CD4-positive, alpha-beta memory T cell (primary cell): Measurements from ENCODE around the gene SUPT6H. TPM values are rescaled to one million over a fixed set of nuclear protein-coding genes. Genes with fewer than 3 reads are reported as not detected.

ENCODE experiments used
- CTCF ChIA-PET: fragments of 350-600 bp; sonication (Branson Sonifier 250); formaldehyde crosslinking; loops from one replicate; lab custom pipeline; 2021; ENCODE audit warnings: inconsistent platforms; ENCODE audit not compliant: partially characterized antibody; lab: Charles Lee
- POLR2A ChIA-PET: fragments of 350-600 bp; sonication (Branson Sonifier 250); formaldehyde crosslinking; loops from one replicate; lab custom pipeline; 2021; ENCODE audit not compliant: partially characterized antibody; lab: Charles Lee
- DNase-seq, 5 donors: peaks; one replicate each; pipeline versions ENCODE4 v3.0.0 to v3.0.0-alpha.2; 2020 to 2022; ENCODE audit warnings: mixed read lengths in 1 of 5
- H3K27ac ChIP-seq: one replicate; pipeline ENCODE4 v1.7.0; 2013; ENCODE audit warnings: low read depth, low read length
- H3K27me3 ChIP-seq: 2 replicates; pipeline ENCODE4 v1.7.0; 2013; ENCODE audit warnings: mild to moderate bottlenecking, low read length, moderate library complexity; ENCODE audit not compliant: insufficient read depth
- H3K36me3 ChIP-seq: 2 replicates; pipeline ENCODE4 v1.7.0; 2013; ENCODE audit warnings: mild to moderate bottlenecking, low read length, moderate library complexity; ENCODE audit not compliant: insufficient read depth
- H3K4me1 ChIP-seq: 2 replicates; pipeline ENCODE4 v1.7.0; 2013; ENCODE audit warnings: mild to moderate bottlenecking, low read length, moderate library complexity; ENCODE audit not compliant: insufficient read depth
- H3K4me3 ChIP-seq, 2 donors: one replicate each; pipeline ENCODE4 v1.7.0; 2013; ENCODE audit warnings: low read length in 2 of 2, mild to moderate bottlenecking in 1 of 2
- H3K9me3 ChIP-seq, 2 donors: one replicate each; pipeline ENCODE4 v1.7.0; 2013; ENCODE audit warnings: low read length in 2 of 2, control low read depth in 1 of 2; ENCODE audit not compliant: control insufficient read depth in 1 of 2
- H3K27ac Mint-ChIP-seq, 7 donors: one replicate each; pipeline ENCODE4 v1.8.0; 2020 to 2021; ENCODE audit warnings: mixed read lengths in 7 of 7, mild to moderate bottlenecking in 6 of 7, inconsistent platforms in 3 of 7, moderate library complexity in 3 of 7
- H3K27me3 Mint-ChIP-seq, 2 donors: one replicate each; pipeline ENCODE4 v1.8.0; 2020 to 2021; ENCODE audit warnings: mixed read lengths in 2 of 2
- H3K36me3 Mint-ChIP-seq, 2 donors: one replicate each; pipeline ENCODE4 v1.8.0; 2020 to 2021; ENCODE audit warnings: mixed read lengths in 2 of 2, inconsistent platforms in 1 of 2, mild to moderate bottlenecking in 1 of 2
- H3K4me1 Mint-ChIP-seq, 4 donors: one replicate each; pipeline ENCODE4 v1.8.0; 2020 to 2021; ENCODE audit warnings: mixed read lengths in 4 of 4, mild to moderate bottlenecking in 1 of 4
- H3K4me3 Mint-ChIP-seq, 8 donors: one replicate each; pipeline ENCODE4 v1.8.0; 2020 to 2021; ENCODE audit warnings: mixed read lengths in 8 of 8, mild to moderate bottlenecking in 7 of 8, moderate library complexity in 6 of 8, inconsistent platforms in 3 of 8
- H3K9me3 Mint-ChIP-seq, 8 donors: one replicate each; pipeline ENCODE4 v1.8.0; 2020 to 2021; ENCODE audit warnings: mixed read lengths in 8 of 8, mild to moderate bottlenecking in 5 of 8, inconsistent platforms in 3 of 8, moderate library complexity in 1 of 8
- intact Hi-C: fragments of 100-400 bp; cut with micrococcal nuclease; formaldehyde crosslinking; loops from one replicate; pipeline ENCODE4 v1.15.1; 2023
- polyA plus RNA-seq, 2 donors: library from polyadenylated mRNA; unstranded; fragments of 300-500 nt; fragmentation: Illumina TruSeq; gene quantifications; one replicate each; pipeline ENCODE4 v1.2.3, GENCODE V29; 2021
- total RNA-seq, 2 experiments: library from RNA; stranded (reverse); gene quantifications; one replicate each; pipeline ENCODE4 v1.2.3, GENCODE V29; 2021

The SUPT6H gene
- total and polyA plus RNA-seq, 4 experiments from 2014 or later = 0.81 to 102 (median 60.2) TPM

GRCh38 chr17:28747801-28748750 lies 86.1 kb downstream of the SUPT6H start:
- intact Hi-C loops = no loop called here
- peak overlapping the region in 2 of 8 donors; percentile 25 to 57 for H3K4me3 Mint-ChIP-seq
- H3K36me3 ChIP-seq = peaks cover 23% of the 10 kb centered on the region

GRCh38 chr17:28748852-28749515 lies 87.0 kb downstream of the SUPT6H start:
- peaks cover 21% of the 10 kb centered on the region for H3K4me1 ChIP-seq
- Mint-ChIP-seq H3K4me1 (peaks cover 10 to 29% (median 17%) of the 10 kb centered on the region in 4 donors), H3K9me3 (no peaks in the 10 kb centered on the region), H3K27ac (peak overlapping the region in 5 of 7 donors; percentile 50 to 92 (median 62)), H3K27me3 (no peaks in the 10 kb centered on the region), H3K36me3 (peaks cover 0 to 22% of the 10 kb centered on the region in 2 donors), H3K4me3 (no peak overlapping the region)
- H3K36me3 ChIP-seq = peaks cover 23% of the 10 kb centered on the region
- H3K9me3 ChIP-seq = no peaks in the 10 kb centered on the region
- H3K27me3 ChIP-seq = no peaks in the 10 kb centered on the region
- POLR2A ChIA-PET = interaction anchor here (0.8 to 19.4 kb wide), 3 partner anchors 19 to 203 kb away, joined by 3 to 528 read pairs (median 4); partner anchors contain the start of genes NEK8, RPL23A and TLCD1
- intact Hi-C loops = no loop called here
- no peak for DNase-seq
- CTCF ChIA-PET = interaction anchor here (1.0 to 13.1 kb wide), 11 partner anchors 14 to 383 kb away, joined by 3 to 492 read pairs (median 4); partner anchors contain the start of genes BLTP2, NEK8, PHF12 and PROCA1
- H3K4me3 ChIP-seq = no peak overlapping the region
- H3K27ac ChIP-seq = no peak overlapping the region

More at GRCh38 chr17:28747801-28748750, 86.1 kb downstream of the SUPT6H start:
- Histone ChIP-seq H3K4me1 (peaks cover 26% of the 10 kb centered on the region), H3K27me3 (no peaks in the 10 kb centered on the region), H3K27ac (no peak overlapping the region), H3K9me3 (no peaks in the 10 kb centered on the region), H3K4me3 (no peak overlapping the region)
- DNase-seq = no peak
- ChIA-PET CTCF (interaction anchor here (0.9 to 13.1 kb wide), 5 partner anchors 15 to 154 kb away, joined by 3 to 492 read pairs (median 6); partner anchors contain the start of genes NEK8, RPL23A and TLCD1), POLR2A (interaction anchor here (19.4 kb wide), 1 partner anchor 24 kb away, joined by 528 read pairs; the partner anchor contains the start of genes NEK8, RPL23A and TLCD1)
- Mint-ChIP-seq H3K27ac (peak overlapping the region in 5 of 7 donors; percentile 57 to 92 (median 77)), H3K36me3 (peaks cover 0 to 22% of the 10 kb centered on the region in 2 donors), H3K27me3 (no peaks in the 10 kb centered on the region), H3K4me1 (peaks cover 10 to 29% (median 18%) of the 10 kb centered on the region in 4 donors), H3K9me3 (no peaks in the 10 kb centered on the region)

- intact Hi-C loops = loop anchor here (1.0 kb wide), 2 partner anchors 22 to 102 kb away; no protein-coding TSS in a partner anchor
- H3K36me3 ChIP-seq = peaks cover 23% of the 10 kb centered on the region
- no peak overlapping the region for H3K4me3 ChIP-seq
- POLR2A ChIA-PET = interaction anchor here (0.6 to 19.4 kb wide), 6 partner anchors 19 to 202 kb away, joined by 3 to 528 read pairs (median 3); partner anchors contain the start of genes NEK8, PROCA1, RPL23A and TLCD1
- H3K27ac ChIP-seq = peak overlapping the region; percentile 10
- H3K9me3 ChIP-seq = no peaks in the 10 kb centered on the region
- peaks cover 21% of the 10 kb centered on the region for H3K4me1 ChIP-seq
- H3K9me3 Mint-ChIP-seq = no peaks in the 10 kb centered on the region
- H3K27ac Mint-ChIP-seq = peak overlapping the region in 6 of 7 donors; percentile 17 to 85 (median 70)
- DNase-seq = no peak
- H3K27me3 ChIP-seq = no peaks in the 10 kb centered on the region
- H3K36me3 Mint-ChIP-seq = peaks cover 0 to 22% of the 10 kb centered on the region in 2 donors
- H3K4me1 Mint-ChIP-seq = peaks cover 8 to 26% (median 15%) of the 10 kb centered on the region in 4 donors
- CTCF ChIA-PET = interaction anchor here (0.6 to 13.1 kb wide), 21 partner anchors 9 to 382 kb away, joined by 3 to 492 read pairs (median 4); partner anchors contain the start of genes BLTP2, NEK8, PHF12 and PROCA1
- no peaks in the 10 kb centered on the region for H3K27me3 Mint-ChIP-seq
- peak overlapping the region in 1 of 8 donors; percentile 49 for H3K4me3 Mint-ChIP-seq
Observed at GRCh38 chr17:28749516-28750177, 87.6 kb downstream of the SUPT6H start.

- no peaks in the 10 kb centered on the region for H3K27me3 Mint-ChIP-seq
- H3K27ac Mint-ChIP-seq = peak overlapping the region in 6 of 7 donors; percentile 17 to 85 (median 70)
- peaks cover 0 to 20% of the 10 kb centered on the region in 2 donors for H3K36me3 Mint-ChIP-seq
- Histone ChIP-seq H3K4me3 (no peak overlapping the region), H3K36me3 (peaks cover 23% of the 10 kb centered on the region), H3K4me1 (peaks cover 13% of the 10 kb centered on the region), H3K27ac (peak overlapping the region; percentile 10), H3K9me3 (no peaks in the 10 kb centered on the region), H3K27me3 (no peaks in the 10 kb centered on the region)
- peak overlapping the region in 1 of 8 donors; percentile 49 for H3K4me3 Mint-ChIP-seq
- DNase-seq = peak; percentile 82 to 89 (median 85)
- CTCF ChIA-PET = interaction anchor here (0.6 to 13.1 kb wide), 27 partner anchors 8 to 1522 kb away, joined by 3 to 492 read pairs (median 4); partner anchors contain the start of genes BLTP2, NEK8, PHF12 and PROCA1
- POLR2A ChIA-PET = interaction anchor here (0.6 to 19.4 kb wide), 9 partner anchors 20 to 202 kb away, joined by 3 to 528 read pairs (median 3); partner anchors contain the start of genes NEK8, PROCA1, RPL23A and TLCD1
- intact Hi-C loops = loop anchor here (1.0 kb wide), 2 partner anchors 23 to 103 kb away; no protein-coding TSS in a partner anchor
- H3K4me1 Mint-ChIP-seq = peaks cover 7 to 18% (median 11%) of the 10 kb centered on the region in 4 donors
- H3K9me3 Mint-ChIP-seq = no peaks in the 10 kb centered on the region
Observed at GRCh38 chr17:28750178-28751047, 88.4 kb downstream of the SUPT6H start.

- no peak overlapping the region for H3K27ac ChIP-seq
- Mint-ChIP-seq H3K27ac (peak overlapping the region in 1 of 7 donors; percentile 23), H3K27me3 (no peaks in the 10 kb centered on the region), H3K4me3 (no peak overlapping the region), H3K4me1 (peaks cover 3 to 6% (median 5%) of the 10 kb centered on the region in 4 donors), H3K36me3 (peaks cover 0 to 28% of the 10 kb centered on the region in 2 donors), H3K9me3 (no peaks in the 10 kb centered on the region)
- POLR2A ChIA-PET = interaction anchor here (0.6 to 19.4 kb wide), 4 partner anchors 12 to 183 kb away, joined by 3 to 528 read pairs (median 3); partner anchors contain the start of genes NEK8, PROCA1, RPL23A and TLCD1
- intact Hi-C loops = no loop called here
- no peak for DNase-seq
- CTCF ChIA-PET = interaction anchor here (0.6 to 13.1 kb wide), 14 partner anchors 11 to 1521 kb away, joined by 3 to 492 read pairs (median 4); partner anchors contain the start of genes NEK8, PHF12, PROCA1 and RPL23A
- no peaks in the 10 kb centered on the region for H3K27me3 ChIP-seq
- peaks cover 23% of the 10 kb centered on the region for H3K36me3 ChIP-seq
- no peaks in the 10 kb centered on the region for H3K4me1 ChIP-seq
- H3K4me3 ChIP-seq = no peak overlapping the region
- no peaks in the 10 kb centered on the region for H3K9me3 ChIP-seq
Observed at GRCh38 chr17:28751600-28752366, 89.8 kb downstream of the SUPT6H start.
